Endothelial cell of umbilical vein (primary cell): Measurements from ENCODE around the gene ABT1. TPM values are rescaled to one million over a fixed set of nuclear protein-coding genes. Genes with fewer than 3 reads are reported as not detected.

Experiments
- BruUV-seq: library from RNA; stranded (reverse); fragments of 400-500 nt; replicated peaks from 2 replicates; lab custom pipeline; 2021; lab: Mats Ljungman, UMichigan
- CTCF ChIA-PET: fragments of 300-600, 350-600 bp; sonication (Branson Sonifier 250); formaldehyde crosslinking; loops from one replicate; lab custom pipeline; 2021; ENCODE audit warnings: antibody characterized with exemption, inconsistent platforms; lab: Charles Lee
- POLR2A ChIA-PET: fragments of 300-600, 350-600 bp; sonication (Branson Sonifier 250); formaldehyde crosslinking; loops from one replicate; lab custom pipeline; 2021; ENCODE audit warnings: antibody characterized with exemption, inconsistent platforms; lab: Charles Lee
- DNase-seq: peaks from one replicate; pipeline ENCODE4 v3.0.0-alpha.2; 2011; ENCODE audit warnings: low read depth, low spot score
- FAIRE-seq: peaks from 2 replicates; lab custom pipeline; 2011; peaks lifted over from hg19 to GRCh38; lab: Jason Lieb, UNC
- H2AFZ ChIP-seq: 2 replicates; pipeline ENCODE4 v1.6.0; 2012; ENCODE audit warnings: low read depth, low read length, control low read depth, inconsistent platforms
- H3K27ac ChIP-seq: 2 replicates; pipeline ENCODE4 v1.5.1; 2011; ENCODE audit warnings: low read depth, mild to moderate bottlenecking, control low read depth, low read length, moderate library complexity; ENCODE audit not compliant: insufficient read depth
- H3K27me3 ChIP-seq, 2 experiments: 2 replicates each; pipeline versions ENCODE4 v1.6.0 to v1.6.1; 2011; ENCODE audit warnings: low read length in 2 of 2, mixed read lengths in 1 of 2; ENCODE audit not compliant: control insufficient read depth in 2 of 2, insufficient read depth in 2 of 2
- H3K36me3 ChIP-seq, 2 experiments: 2 replicates in 1 of 2; 3 replicates in 1 of 2; pipeline ENCODE4 v1.5.1; 2011; ENCODE audit warnings: low read length in 2 of 2, mild to moderate bottlenecking in 1 of 2, moderate library complexity in 1 of 2; ENCODE audit not compliant: control insufficient read depth in 2 of 2, insufficient read depth in 2 of 2; ENCODE audit errors: extremely low read depth in 1 of 2
- H3K4me1 ChIP-seq: 3 replicates; pipeline ENCODE4 v1.5.1; 2011; ENCODE audit warnings: mild to moderate bottlenecking, low read length; ENCODE audit not compliant: control insufficient read depth, insufficient read depth; ENCODE audit errors: extremely low read depth
- H3K4me2 ChIP-seq: 2 replicates; pipeline ENCODE4 v1.6.1; 2011; ENCODE audit warnings: low read length, control low read depth, mixed read lengths; ENCODE audit not compliant: insufficient read depth
- H3K4me3 ChIP-seq, 3 experiments: fragments of 200-600 bp in 1 of 3; sonication (generic), shearing (Covaris generic) in 1 of 3; replicated peaks in 1 of 3; 2 replicates each; pipeline ENCODE4 v1.5.1; 2011 to 2016; ENCODE audit warnings: control low read depth in 3 of 3, low read length in 3 of 3, mild to moderate bottlenecking in 2 of 3, inconsistent platforms in 1 of 3, low read depth in 1 of 3, moderate library complexity in 1 of 3; ENCODE audit not compliant: insufficient read depth in 1 of 3
- H3K79me2 ChIP-seq: 2 replicates; pipeline ENCODE4 v1.6.0; 2012; ENCODE audit warnings: low read length, inconsistent platforms; ENCODE audit not compliant: control insufficient read depth, insufficient read depth
- H3K9ac ChIP-seq: replicated peaks from 2 replicates; pipeline ENCODE3; 2011; ENCODE audit warnings: low read length, control low read depth; ENCODE audit not compliant: insufficient read depth; ENCODE audit errors: extremely low read depth
- H3K9me1 ChIP-seq: replicated peaks from 3 replicates; pipeline ENCODE4 v1.6.0; 2011; ENCODE audit warnings: mild to moderate bottlenecking, low read length; ENCODE audit not compliant: control insufficient read depth, insufficient read depth; ENCODE audit errors: extremely low read depth
- H3K9me3 ChIP-seq: replicated peaks from 2 replicates; pipeline ENCODE4 v1.5.1; 2012; ENCODE audit warnings: low read length, inconsistent platforms; ENCODE audit not compliant: control insufficient read depth, insufficient read depth
- H4K20me1 ChIP-seq: replicated peaks from 2 replicates; pipeline ENCODE3; 2011; ENCODE audit warnings: mild to moderate bottlenecking, low read length; ENCODE audit not compliant: control insufficient read depth, insufficient read depth; ENCODE audit errors: extremely low read depth
- CTCF ChIP-seq, 2 donors: IDR thresholded peaks; 1 replicate in 1 of 2; 2 replicates in 1 of 2; pipeline ENCODE4 v1.5.1; 2011; ENCODE audit warnings: low read length in 2 of 2, mild to moderate bottlenecking in 2 of 2, moderate library complexity in 2 of 2, control low read depth in 1 of 2, inconsistent platforms in 1 of 2, low read depth in 1 of 2; ENCODE audit not compliant: insufficient read depth in 1 of 2; ENCODE audit errors: extremely low read depth in 1 of 2
- EZH2 ChIP-seq: IDR thresholded peaks from 2 replicates; pipeline ENCODE4 v1.6.1; 2012; ENCODE audit warnings: borderline replicate concordance, low read depth, mild to moderate bottlenecking, moderate library complexity, low read length, inconsistent platforms; ENCODE audit not compliant: severe bottlenecking
- FOS ChIP-seq: IDR thresholded peaks from 2 replicates; pipeline ENCODE4 v1.6.1; 2011; ENCODE audit warnings: mild to moderate bottlenecking, low read length, moderate library complexity, borderline replicate concordance; ENCODE audit not compliant: insufficient read depth
- GATA2 ChIP-seq: IDR thresholded peaks from 2 replicates; pipeline ENCODE4 v1.7.0; 2011; ENCODE audit warnings: low read depth, mild to moderate bottlenecking, moderate library complexity, mixed read lengths, low read length; ENCODE audit not compliant: insufficient read length, insufficient read depth
- JUN ChIP-seq: IDR thresholded peaks from 2 replicates; pipeline ENCODE4 v1.6.1; 2011; ENCODE audit warnings: borderline replicate concordance, low read depth; ENCODE audit not compliant: insufficient read length, insufficient read depth
- MYC ChIP-seq: IDR thresholded peaks from one replicate; pipeline ENCODE4 v1.6.1; 2011; ENCODE audit warnings: mild to moderate bottlenecking, low read depth, low read length
- POLR2A ChIP-seq: IDR thresholded peaks from 2 replicates; pipeline ENCODE4 v1.6.1; 2012; ENCODE audit warnings: low read depth, mild to moderate bottlenecking, control low read depth, low read length
- POLR2AphosphoS5 ChIP-seq: IDR thresholded peaks from 2 replicates; pipeline ENCODE4 v1.6.1; 2012; ENCODE audit warnings: low read depth, mild to moderate bottlenecking, control low read depth, low read length, moderate library complexity; ENCODE audit not compliant: insufficient read depth
- dilution Hi-C: fragments of 300-500 bp; cut with MboI; formaldehyde crosslinking; loops from one replicate; pipeline ENCODE4 v1.15.0; 2019; ENCODE audit warnings: low sequenced_read_pairs; ENCODE audit not compliant: extremely low pct_ligation_motif_present
- intact Hi-C: fragments of 100-400 bp; cut with micrococcal nuclease; formaldehyde crosslinking; loops from one replicate; pipeline ENCODE4 v1.10.0; 2022
- polyA plus RNA-seq, 4 experiments: library from polyadenylated mRNA; depleted of rRNA in 3 of 4; stranded (reverse) in 3 of 4; unstranded in 1 of 4; fragments of >200 nt; gene quantifications; 2 replicates each; pipeline versions ENCODE4 v1.2.1 to v1.2.3, GENCODE V29; 2011 to 2012; ENCODE audit warnings: missing spikeins in 1 of 4
- total RNA-seq: library from RNA; stranded (reverse); gene quantifications from 2 replicates; pipeline ENCODE4 v1.2.3, GENCODE V29; 2021
- TF ChIP-seq, protein P1 (sequence below): IDR thresholded peaks from 2 replicates; pipeline ENCODE4 v1.6.1; 2011; ENCODE audit not compliant: insufficient read depth, insufficient read length

The ABT1 gene
- total and polyA plus RNA-seq, 2 donors (not counting 3 experiments of a cell fraction or from before 2014, with no cell fraction given) = 20.1 to 22.2 TPM

- dilution Hi-C loops (no loop called here), intact Hi-C loops (no loop called here)
- Histone ChIP-seq H3K36me3 (no peaks in the 10 kb centered on the region), H3K9me1 (no peaks in the 10 kb centered on the region), H3K27ac (no peak overlapping the region), H3K79me2 (no peaks in the 10 kb centered on the region), H2AFZ (no peak overlapping the region), H3K4me3 (no peak overlapping the region), H3K4me2 (no peak overlapping the region), H4K20me1 (no peaks in the 10 kb centered on the region), H3K9ac (no peak overlapping the region), H3K9me3 (no peaks in the 10 kb centered on the region), H3K4me1 (no peaks in the 10 kb centered on the region), H3K27me3 (peaks cover under 1 to 3% of the 10 kb centered on the region in 2 experiments)
- BruUV-seq = no TSS peak
- no peak for FAIRE-seq
- TF ChIP-seq CTCF (IDR thresholded peaks at IDR 0.05; ENCODE audit: extremely low read depth in 1 of 2, insufficient read depth in 1 of 2, low read depth in 1 of 2, low read length in 2 of 2) (no peak), MYC (no peak), FOS (no peak), JUN (no peak), POLR2AphosphoS5 (no peak), GATA2 (no peak), EZH2 (no peak), POLR2A (no peak)
- TF ChIP-seq, protein P1, sequence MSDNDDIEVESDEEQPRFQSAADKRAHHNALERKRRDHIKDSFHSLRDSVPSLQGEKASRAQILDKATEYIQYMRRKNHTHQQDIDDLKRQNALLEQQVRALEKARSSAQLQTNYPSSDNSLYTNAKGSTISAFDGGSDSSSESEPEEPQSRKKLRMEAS = no peak
- POLR2A ChIA-PET = no interaction called here
- CTCF ChIA-PET = no interaction called here
- DNase-seq = no peak
Observed at GRCh38 chr6:26624557-26624956, 27.8 kb downstream of the ABT1 start.
